ENCODE measurements around the gene ZNF428.

ZNF428 gene

GRCh38 chr19:43574424-43575155, 44.8 kb downstream of the ZNF428 start:
- Mint-ChIP-seq H3K4me3 (peak overlapping the region; percentile 95), H3K27ac (peak overlapping the region; percentile 90), H3K9me3 (no peaks in the 10 kb centered on the region), H3K4me1 (peaks cover 44% of the 10 kb centered on the region), H3K36me3 (no peaks in the 10 kb centered on the region), H3K27me3 (no peaks in the 10 kb centered on the region)

GRCh38 chr19:43572171-43572588, 47.2 kb downstream of the ZNF428 start:
- Mint-ChIP-seq H3K36me3 (no peaks in the 10 kb centered on the region), H3K27ac (no peak overlapping the region), H3K4me3 (no peak overlapping the region), H3K27me3 (no peaks in the 10 kb centered on the region), H3K9me3 (no peaks in the 10 kb centered on the region), H3K4me1 (peaks cover 45% of the 10 kb centered on the region)

- H3K27ac Mint-ChIP-seq: peak overlapping the region; percentile 59
- no peaks in the 10 kb centered on the region for H3K36me3 Mint-ChIP-seq
- peaks cover 50% of the 10 kb centered on the region for H3K4me1 Mint-ChIP-seq
- no peaks in the 10 kb centered on the region for H3K27me3 Mint-ChIP-seq
- no peak overlapping the region for H3K4me3 Mint-ChIP-seq
- H3K9me3 Mint-ChIP-seq: no peaks in the 10 kb centered on the region
Measured at GRCh38 chr19:43570174-43570791, 49.1 kb downstream of the ZNF428 start.

- Mint-ChIP-seq H3K9me3 (no peaks in the 10 kb centered on the region), H3K36me3 (no peaks in the 10 kb centered on the region), H3K4me3 (no peak overlapping the region), H3K27me3 (no peaks in the 10 kb centered on the region), H3K27ac (peak overlapping the region; percentile 53), H3K4me1 (peaks cover 50% of the 10 kb centered on the region)
Measured at GRCh38 chr19:43569657-43570056, 49.8 kb downstream of the ZNF428 start.

- Mint-ChIP-seq H3K9me3 (no peaks in the 10 kb centered on the region), H3K4me3 (peak overlapping the region; percentile 27), H3K27me3 (no peaks in the 10 kb centered on the region), H3K27ac (peak overlapping the region; percentile 86), H3K36me3 (peaks cover 4% of the 10 kb centered on the region), H3K4me1 (peaks cover 60% of the 10 kb centered on the region)
Measured at GRCh38 chr19:43564800-43565199, 54.6 kb downstream of the ZNF428 start.

- H3K4me3 Mint-ChIP-seq: peak overlapping the region; percentile 56
- no peaks in the 10 kb centered on the region for H3K27me3 Mint-ChIP-seq
- no peaks in the 10 kb centered on the region for H3K9me3 Mint-ChIP-seq
- H3K36me3 Mint-ChIP-seq: peaks cover 6% of the 10 kb centered on the region
- peak overlapping the region; percentile 83 for H3K27ac Mint-ChIP-seq
- H3K4me1 Mint-ChIP-seq: peaks cover 61% of the 10 kb centered on the region
Measured at GRCh38 chr19:43563816-43564457, 55.5 kb downstream of the ZNF428 start.

- Mint-ChIP-seq H3K4me1 (peaks cover 61% of the 10 kb centered on the region), H3K27me3 (no peaks in the 10 kb centered on the region), H3K4me3 (peak overlapping the region; percentile 51), H3K36me3 (peaks cover 6% of the 10 kb centered on the region), H3K9me3 (no peaks in the 10 kb centered on the region), H3K27ac (peak overlapping the region; percentile 83)
Measured at GRCh38 chr19:43562698-43563241, 56.7 kb downstream of the ZNF428 start.

GRCh38 chr19:43562226-43562697, 57.2 kb downstream of the ZNF428 start:
- H3K27ac Mint-ChIP-seq: peak overlapping the region; percentile 83
- H3K4me3 Mint-ChIP-seq: peak overlapping the region; percentile 51
- H3K9me3 Mint-ChIP-seq: no peaks in the 10 kb centered on the region
- peaks cover 63% of the 10 kb centered on the region for H3K4me1 Mint-ChIP-seq
- H3K27me3 Mint-ChIP-seq: no peaks in the 10 kb centered on the region
- peaks cover 7% of the 10 kb centered on the region for H3K36me3 Mint-ChIP-seq

- Mint-ChIP-seq H3K27me3 (no peaks in the 10 kb centered on the region), H3K27ac (peak overlapping the region; percentile 83), H3K4me1 (peaks cover 59% of the 10 kb centered on the region), H3K4me3 (peak overlapping the region; percentile 36), H3K36me3 (peaks cover 7% of the 10 kb centered on the region), H3K9me3 (no peaks in the 10 kb centered on the region)
Measured at GRCh38 chr19:43561139-43561970, 58.1 kb downstream of the ZNF428 start.

GRCh38 chr19:43560687-43561086, 58.7 kb downstream of the ZNF428 start:
- H3K27me3 Mint-ChIP-seq: no peaks in the 10 kb centered on the region
- H3K27ac Mint-ChIP-seq: peak overlapping the region; percentile 83
- peaks cover 60% of the 10 kb centered on the region for H3K4me1 Mint-ChIP-seq
- H3K36me3 Mint-ChIP-seq: peaks cover 7% of the 10 kb centered on the region
- peak overlapping the region; percentile 36 for H3K4me3 Mint-ChIP-seq
- H3K9me3 Mint-ChIP-seq: no peaks in the 10 kb centered on the region
